GM21390 (cell line): Measurements from ENCODE around the gene MAD1L1.
"Not testable (repeated sequence)": the region's sequence is repeated elsewhere in the genome, so short reads cannot be mapped to it uniquely, and the experiment has no call there.

Experiments
- ATAC-seq: cut with Tn5 transposase; IDR thresholded peaks from one replicate; pipeline ENCODE4 v1.9.1; 2021; ENCODE audit not compliant: unreplicated experiment

The MAD1L1 gene

DNA sequence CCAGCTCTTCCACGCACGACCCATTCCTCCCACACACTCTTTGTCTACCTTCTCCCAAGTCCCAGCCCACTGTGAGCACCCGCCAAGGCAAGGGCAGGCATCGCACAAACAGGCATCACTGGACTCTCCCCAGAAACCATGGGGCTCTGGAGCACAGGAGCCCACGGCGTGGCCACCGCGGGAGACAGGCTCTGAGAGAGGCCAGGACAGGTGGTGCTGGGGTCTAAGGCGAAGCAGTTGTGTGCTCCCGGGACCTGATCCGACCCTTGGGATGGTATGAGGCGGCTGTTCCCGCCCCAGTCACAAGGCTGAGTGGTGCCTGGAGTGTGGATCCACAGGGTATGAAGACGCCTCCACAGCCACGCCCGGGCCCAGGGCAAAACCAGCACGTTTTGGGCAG is 156.9 kb downstream of the MAD1L1 start:
- no peak for ATAC-seq

GRCh38 chr7:2074691-2075090 is 158.1 kb downstream of the MAD1L1 start:
- no peak for ATAC-seq

- no peak for ATAC-seq
Observed at GRCh38 chr7:2072798-2073197, 159.9 kb downstream of the MAD1L1 start.

GRCh38 chr7:2072042-2072441 is 160.7 kb downstream of the MAD1L1 start:
- peak; percentile 70 for ATAC-seq

DNA sequence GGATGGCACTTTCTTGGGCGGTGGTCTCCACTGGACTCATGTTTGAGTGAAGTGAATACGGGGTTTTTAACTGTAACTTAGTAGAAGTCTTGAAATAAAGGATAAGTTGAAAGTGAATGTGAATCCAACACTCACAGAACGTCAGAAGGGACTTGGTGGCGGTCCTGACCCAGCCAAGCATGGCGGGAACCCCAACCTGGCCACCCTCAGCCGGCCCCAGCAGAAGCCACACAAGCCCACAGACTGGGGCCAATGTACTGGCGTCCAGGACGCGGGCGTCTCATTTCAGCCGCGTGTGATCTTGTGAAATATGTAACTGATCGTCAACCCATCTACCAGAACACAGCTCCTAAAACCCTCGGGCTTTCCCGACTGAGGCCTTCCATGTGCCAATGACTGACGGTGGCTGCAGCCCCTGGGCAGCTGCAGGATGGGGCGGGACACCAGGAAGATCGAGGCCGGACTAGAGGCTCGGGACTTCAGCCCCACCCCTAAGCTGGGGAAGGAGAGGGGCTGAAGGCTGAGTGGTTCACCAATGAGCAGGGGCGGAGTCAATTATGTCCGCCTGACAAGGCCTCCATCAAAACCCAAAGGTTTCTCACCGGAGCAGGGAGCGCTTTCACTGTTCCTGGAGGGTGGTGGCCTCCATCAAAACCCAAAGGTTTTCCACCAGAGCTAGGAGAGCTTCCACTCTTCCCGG is 161.5 kb downstream of the MAD1L1 start:
- no peak for ATAC-seq

DNA sequence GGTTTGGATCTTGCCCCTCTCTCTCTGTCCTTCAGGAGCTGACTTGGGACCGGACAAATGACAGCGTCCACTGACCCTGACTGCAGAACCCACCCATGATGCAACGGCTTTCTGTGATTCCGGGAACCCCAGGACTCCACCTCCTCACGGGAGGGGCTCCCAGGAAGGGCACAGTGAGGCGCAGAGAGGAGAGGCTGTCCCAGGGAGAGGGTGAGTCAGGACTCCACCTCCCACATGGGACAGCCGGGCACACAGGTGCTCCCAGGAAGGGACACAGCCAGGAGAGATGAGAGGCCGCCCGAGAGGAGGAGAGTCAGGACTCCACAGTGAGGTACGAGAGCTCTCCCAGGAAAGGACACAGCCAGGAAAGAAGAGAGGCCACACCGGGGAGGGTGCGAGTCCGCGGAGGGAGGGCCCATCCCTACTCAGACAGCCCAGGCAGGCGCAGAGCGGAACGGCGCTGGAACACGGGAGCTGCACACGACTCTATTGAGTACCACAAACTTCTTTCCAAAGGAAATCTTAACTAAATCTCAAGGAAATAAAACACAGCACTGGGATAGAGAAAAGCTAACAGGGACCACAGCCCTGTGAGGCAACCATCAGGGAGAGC is 162.5 kb downstream of the MAD1L1 start:
- no peak for ATAC-seq

- no peak for ATAC-seq
Observed at GRCh38 chr7:2069472-2069860, 163.3 kb downstream of the MAD1L1 start.

- ATAC-seq: no peak
Observed at GRCh38 chr7:2068693-2069471, 163.9 kb downstream of the MAD1L1 start.

DNA sequence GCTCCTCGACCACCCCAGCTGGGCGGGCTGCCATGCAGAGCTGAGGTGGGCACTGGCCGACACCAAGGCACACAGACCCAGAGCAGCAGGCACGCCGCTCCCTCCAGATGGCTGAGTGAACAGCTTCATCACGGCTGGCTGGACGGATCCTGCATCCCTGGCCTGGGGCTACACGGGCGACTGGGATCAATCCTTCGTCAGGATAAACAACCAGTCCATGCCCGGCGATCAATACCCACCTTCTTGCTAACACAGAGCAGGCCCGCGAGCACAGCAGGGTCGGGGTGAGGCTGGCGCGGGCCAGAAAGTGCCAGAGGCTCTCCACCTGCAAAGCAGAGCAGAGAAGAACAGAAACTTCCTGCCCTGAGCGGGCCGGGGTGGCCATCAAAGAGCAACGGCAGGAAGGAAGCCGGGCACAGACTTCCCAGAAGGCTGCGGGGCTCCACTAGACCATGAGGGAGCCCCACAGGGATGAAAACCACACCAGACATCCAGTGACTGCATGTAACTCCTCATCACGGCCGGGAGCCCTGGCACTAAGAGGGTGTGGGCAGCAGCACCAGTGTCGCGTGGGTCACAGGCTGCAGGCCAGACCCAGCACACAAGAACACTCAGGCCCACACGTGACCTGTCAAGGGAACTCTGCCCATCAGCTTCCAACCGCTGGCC is 166.4 kb downstream of the MAD1L1 start:
- no peak for ATAC-seq

DNA sequence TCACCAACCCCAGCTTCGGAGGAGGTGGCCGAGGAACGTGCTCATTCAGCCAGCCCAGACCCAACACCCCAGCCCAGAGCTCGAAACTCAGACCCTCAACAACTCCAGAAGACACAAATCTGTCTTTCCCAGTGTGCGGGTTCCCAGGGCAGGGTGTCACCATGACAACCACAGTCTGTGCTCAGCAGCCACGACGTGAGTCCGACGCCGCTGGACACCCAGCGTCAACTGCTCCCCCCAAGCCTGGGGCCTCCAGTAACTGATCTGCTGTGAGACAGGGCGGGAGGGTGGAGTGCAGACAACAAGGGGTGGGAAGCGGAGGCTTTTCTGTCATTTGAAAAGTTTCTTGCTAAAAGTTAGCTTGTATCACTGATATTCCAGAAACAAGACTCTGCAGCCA is 167.2 kb downstream of the MAD1L1 start:
- no peak for ATAC-seq

GRCh38 chr7:2063563-2064260 is 169.0 kb downstream of the MAD1L1 start:
- no peak for ATAC-seq

DNA sequence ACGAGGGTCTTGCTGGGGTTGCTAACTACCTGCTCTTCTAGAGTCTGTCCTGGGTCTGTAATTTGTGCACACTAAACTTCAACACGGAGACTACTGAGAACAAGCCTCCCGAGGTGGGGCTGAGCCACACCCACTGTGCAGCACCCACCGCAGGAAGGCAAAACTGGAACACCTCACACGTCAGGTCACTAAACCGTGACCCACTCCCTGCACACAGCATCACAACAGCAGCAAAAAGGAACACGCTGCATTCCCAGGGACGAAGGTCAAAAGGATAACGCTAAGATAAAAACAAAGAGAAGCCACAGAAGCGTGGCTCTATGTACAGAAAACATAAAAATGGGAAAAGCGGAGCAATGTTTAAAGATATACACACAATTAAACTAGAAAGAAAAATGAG is 170.1 kb downstream of the MAD1L1 start:
- no peak for ATAC-seq

GRCh38 chr7:2060701-2061100 is 172.0 kb downstream of the MAD1L1 start:
- no peak for ATAC-seq

DNA sequence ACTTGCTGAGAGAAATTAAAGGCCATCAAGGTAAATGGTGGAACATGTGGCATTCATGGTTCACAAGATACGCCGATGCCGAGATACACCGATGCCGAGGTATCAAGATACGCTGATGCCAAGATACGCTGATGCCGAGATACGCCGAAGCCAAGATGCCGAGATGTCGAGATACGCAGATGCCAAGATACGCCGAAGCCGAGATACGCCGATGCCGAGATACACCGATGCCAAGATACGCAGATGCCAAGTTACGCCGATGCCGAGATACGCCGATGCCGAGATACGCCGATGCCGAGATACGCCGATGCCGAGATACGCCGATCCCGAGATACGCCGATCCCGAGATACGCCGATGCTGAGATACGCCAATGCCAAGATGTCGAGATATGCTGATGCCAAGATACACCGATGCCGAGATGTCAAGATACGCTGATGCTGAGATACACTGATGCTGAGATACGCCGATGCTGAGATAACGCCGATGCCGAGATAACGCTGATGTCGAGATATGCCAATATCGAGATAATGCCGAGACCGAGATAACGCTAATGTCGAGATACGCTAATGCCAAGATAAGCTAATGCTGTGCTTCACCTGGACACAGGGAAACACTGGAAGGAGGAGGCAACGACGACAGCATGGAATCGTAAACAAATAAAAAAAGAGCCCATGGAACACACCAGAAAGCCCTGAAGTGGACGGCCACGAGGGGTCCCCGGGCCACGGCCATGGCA is 172.6 kb downstream of the MAD1L1 start:
- no peak for ATAC-seq

DNA sequence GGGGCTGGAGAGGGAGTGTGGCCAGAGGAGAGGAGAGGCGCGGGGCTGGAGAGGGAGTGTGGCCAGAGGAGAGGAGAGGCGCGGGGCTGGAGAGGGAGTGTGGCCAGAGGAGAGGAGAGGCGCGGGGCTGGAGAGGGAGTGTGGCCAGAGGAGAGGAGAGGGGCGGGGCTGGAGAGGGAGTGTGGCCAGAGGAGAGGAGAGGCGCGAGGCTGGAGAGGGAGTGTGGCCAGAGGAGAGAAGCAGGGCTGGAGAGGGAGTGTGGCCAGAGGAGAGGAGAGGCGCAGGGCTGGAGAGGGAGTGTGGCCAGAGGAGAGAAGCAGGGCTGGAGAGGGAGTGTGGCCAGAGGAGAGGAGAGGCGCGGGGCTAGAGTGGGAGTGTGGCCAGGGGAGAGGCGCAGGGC is 174.5 kb downstream of the MAD1L1 start:
- ATAC-seq: not testable (repeated sequence)

DNA sequence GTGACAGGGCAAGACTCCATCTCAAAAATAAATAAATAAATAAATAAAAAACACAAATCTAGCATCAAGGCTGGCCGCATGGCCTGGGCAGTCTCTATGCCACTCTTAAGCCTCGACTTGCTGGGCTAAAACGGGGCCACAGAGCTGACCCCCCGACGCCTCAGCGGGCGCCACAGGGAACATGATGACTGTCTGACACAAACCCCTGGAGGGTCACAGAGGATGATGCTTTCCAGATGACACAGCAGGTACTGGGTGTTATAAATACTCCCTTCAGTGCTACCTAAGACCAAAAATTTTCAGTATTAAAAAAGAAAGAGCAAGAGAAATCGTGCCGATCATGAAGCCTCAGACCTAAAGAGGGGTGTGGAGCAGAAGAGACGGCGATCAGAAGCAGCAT is 176.8 kb downstream of the MAD1L1 start:
- no peak for ATAC-seq

- no peak for ATAC-seq
Observed at GRCh38 chr7:2054927-2055326, 177.8 kb downstream of the MAD1L1 start.

DNA sequence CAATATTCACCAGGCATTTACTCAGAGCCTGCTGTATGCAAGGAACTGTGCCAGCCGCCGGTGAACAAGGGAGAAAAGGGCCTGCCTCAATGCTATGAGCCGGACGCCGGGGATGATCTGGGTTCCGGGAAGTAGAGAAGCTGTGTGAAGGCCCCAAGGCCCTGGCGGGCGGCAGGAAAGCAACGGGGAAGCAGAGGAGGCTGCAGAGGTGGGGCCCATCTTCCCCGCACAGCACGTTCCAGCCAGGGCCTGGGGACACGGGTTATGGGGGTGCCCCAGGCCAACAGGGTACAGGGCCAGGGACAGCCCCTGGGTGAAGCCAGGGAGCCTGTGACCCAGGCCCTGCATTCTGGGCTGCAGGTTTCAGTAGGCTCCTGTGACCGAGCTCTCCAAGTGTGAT is 179.3 kb downstream of the MAD1L1 start:
- ATAC-seq: no peak

DNA sequence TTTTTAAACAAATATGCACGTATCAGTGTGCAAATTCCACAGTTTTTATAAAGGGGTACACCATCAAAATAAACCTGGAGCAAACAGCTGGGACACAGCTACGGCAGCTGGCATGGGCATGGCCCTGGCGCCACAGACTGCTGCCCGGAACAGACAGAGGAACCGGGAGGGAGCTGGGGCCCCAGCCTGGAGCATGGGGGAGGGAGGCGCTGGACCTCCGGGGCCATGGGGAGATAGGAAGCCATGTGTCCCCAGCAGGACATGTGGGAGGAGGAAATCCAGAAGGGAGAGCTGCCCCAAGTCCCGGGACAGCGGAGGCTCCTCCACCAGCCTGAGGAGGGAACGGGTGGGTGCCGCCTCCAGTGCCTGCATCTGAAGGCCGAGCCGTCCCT is 180.1 kb downstream of the MAD1L1 start:
- no peak for ATAC-seq
